ENCODE measurements around the gene HOXA4. TPM values are rescaled to one million over a fixed set of nuclear protein-coding genes. Genes with fewer than 3 reads are reported as not detected.

The HOXA4 gene
- total RNA-seq, 4 donors from 2014 or later: 0.56 to 2.1 (median 1.3) TPM

DNA sequence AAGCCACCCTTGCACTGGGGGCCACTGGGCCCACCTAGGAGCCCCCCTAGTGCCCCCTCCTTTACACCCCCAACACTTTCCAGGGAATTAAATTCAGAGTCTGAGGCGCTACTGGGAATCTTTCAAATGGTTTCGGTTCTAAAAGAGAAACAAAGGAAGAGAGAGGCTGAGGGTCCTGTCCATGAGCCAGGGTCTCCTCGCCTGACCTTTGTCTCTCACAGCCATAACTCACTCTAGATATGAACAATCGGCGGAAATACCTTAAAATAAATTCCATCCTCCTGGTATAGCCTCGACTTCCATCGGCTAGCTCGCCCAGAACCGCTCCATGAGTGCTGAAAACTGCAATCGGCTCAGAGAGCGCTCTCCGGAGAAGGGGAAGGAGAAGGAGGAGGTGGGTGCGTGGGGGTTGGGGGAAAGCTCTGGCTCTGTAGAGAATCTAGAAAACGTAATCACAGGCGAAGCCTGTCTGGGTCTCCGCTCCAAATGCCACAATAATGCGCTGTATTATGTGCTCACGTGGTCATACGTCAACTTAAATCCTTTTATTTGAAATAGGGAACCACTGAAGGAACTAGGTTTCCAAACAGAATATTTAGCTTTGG lies 12.6 kb downstream of the HOXA4 start:
- Histone ChIP-seq H3K9me3 (no peaks in the 10 kb centered on the region), H3K36me3 (no peaks in the 10 kb centered on the region), H3K27ac (peak overlapping the region; percentile 23 to 80 (median 52)), H3K4me3 (replicated peaks in 1 of 3) (peak overlapping the region in 1 of 3 donors; percentile 8), H3K4me1 (peaks cover 0 to 4% of the 10 kb centered on the region in 2 donors), H3K27me3 (peaks cover 36% of the 10 kb centered on the region)
- intact Hi-C loops (cut with DNase I): no loop called here
- no peak for DNase-seq
- TF ChIP-seq POLR2A (IDR thresholded peaks at IDR 0.05): no peak
- TF ChIP-seq, protein P1, sequence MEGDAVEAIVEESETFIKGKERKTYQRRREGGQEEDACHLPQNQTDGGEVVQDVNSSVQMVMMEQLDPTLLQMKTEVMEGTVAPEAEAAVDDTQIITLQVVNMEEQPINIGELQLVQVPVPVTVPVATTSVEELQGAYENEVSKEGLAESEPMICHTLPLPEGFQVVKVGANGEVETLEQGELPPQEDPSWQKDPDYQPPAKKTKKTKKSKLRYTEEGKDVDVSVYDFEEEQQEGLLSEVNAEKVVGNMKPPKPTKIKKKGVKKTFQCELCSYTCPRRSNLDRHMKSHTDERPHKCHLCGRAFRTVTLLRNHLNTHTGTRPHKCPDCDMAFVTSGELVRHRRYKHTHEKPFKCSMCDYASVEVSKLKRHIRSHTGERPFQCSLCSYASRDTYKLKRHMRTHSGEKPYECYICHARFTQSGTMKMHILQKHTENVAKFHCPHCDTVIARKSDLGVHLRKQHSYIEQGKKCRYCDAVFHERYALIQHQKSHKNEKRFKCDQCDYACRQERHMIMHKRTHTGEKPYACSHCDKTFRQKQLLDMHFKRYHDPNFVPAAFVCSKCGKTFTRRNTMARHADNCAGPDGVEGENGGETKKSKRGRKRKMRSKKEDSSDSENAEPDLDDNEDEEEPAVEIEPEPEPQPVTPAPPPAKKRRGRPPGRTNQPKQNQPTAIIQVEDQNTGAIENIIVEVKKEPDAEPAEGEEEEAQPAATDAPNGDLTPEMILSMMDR (IDR thresholded peaks at IDR 0.05): no peak
- WGBS, 2 donors: 8 to 16% methylated on average over 19 of the region's 19 CpGs

DNA sequence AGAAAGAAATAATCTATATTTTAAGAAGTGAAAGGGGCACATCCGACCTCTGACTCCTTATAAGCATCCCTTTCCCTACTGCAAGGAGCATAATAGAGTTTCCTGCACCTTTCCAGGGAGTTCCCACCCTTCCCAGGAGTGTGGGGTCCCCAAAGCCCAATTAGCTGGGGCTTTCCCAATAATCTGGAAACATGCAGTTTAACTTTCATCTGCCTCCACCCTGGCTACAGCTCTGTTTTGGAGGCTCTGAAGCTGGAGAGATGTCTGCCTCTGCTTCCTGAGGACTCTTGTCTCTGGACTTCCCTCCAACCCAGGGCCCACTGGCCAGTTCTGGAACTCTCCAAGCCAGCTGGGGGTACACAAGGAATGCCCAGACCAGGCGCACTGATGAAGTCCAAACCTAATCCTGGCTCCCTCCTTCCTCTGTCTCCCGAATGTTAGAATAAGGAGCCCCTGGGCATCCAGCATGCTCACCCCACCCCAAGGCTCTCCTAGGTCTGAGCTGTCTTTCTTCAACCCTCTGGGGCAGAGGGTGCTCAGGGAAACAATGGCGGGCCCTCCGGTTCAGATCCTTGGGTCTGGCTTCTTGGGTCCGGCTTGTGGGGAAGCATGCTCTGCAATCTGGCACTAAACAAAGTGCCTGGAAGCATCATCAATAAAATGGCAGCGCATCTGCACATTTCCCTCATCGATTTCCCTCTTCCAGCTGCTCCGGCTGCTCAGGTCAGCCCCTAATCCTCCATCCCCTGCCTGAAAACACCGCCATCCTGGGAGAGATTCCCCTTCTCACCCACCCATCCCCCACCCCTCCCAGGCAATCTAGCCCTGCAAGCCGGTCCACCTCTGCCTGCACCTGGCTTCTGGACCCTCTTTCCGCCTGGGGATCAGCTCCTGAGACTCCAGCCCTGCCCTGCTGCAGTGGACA lies 13.3 kb downstream of the HOXA4 start:
- TF ChIP-seq, protein P1 (IDR thresholded peaks at IDR 0.05): no peak
- TF ChIP-seq POLR2A (IDR thresholded peaks at IDR 0.05): no peak
- peaks cover 0 to 4% of the 10 kb centered on the region in 2 donors for H3K4me1 ChIP-seq
- DNase-seq: no peak
- H3K36me3 ChIP-seq: no peaks in the 10 kb centered on the region
- no peaks in the 10 kb centered on the region for H3K9me3 ChIP-seq
- H3K27ac ChIP-seq: peak overlapping the region; percentile 52 to 80 (median 71)
- intact Hi-C loops (cut with DNase I): no loop called here
- 16 to 18% methylated on average over 12 of the region's 12 CpGs for WGBS, 2 donors
- H3K27me3 ChIP-seq: peaks cover 36% of the 10 kb centered on the region
- H3K4me3 ChIP-seq (replicated peaks in 1 of 3): peak overlapping the region in 1 of 3 donors; percentile 8

DNA sequence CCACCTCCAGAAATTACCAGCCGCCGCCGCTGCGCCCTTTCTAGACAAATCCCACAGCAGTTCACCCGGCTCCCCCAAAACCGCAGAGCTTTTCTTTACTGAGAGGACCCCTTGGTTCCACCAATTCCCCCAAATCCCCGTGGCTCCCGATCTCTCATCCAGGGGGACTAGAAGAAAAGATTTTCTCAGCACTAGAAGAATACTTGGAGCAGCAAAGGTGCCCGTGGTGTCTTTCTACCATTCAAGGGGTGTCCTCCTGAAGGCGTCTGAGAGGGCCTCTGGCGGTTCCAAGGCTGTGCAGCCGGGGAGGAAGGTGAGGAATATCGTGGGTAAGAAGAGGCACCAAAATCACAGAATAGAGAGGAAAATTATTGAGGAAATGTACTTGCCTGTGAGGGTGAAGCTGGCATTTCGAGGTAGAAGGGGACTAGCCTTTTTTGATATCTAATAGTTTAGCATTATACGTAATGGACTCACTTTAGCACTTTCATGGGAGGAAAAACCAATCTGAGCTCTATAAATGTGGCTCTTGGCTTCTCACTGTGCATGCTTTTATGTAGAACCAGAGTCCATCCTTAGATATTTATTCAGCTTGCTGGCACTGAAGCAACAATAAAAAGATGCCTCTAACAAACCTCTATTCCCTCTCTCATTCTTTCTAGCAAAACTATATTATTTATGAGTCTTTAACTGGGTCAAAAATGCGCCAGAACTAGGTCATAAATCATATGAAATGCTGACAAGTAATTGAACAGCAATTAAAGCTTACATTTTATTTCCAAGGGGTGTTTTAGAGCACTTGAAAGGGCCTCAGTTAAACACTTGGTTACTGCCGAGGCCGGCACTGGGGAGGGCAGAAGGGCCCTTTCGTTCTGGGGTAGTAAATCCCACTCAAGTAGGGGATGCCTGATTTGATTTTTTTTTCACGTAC lies 14.3 kb downstream of the HOXA4 start:
- Histone ChIP-seq H3K27ac (peak overlapping the region; percentile 71 to 81 (median 80)), H3K36me3 (no peaks in the 10 kb centered on the region), H3K4me1 (peaks cover 0 to 4% of the 10 kb centered on the region in 2 donors), H3K4me3 (replicated peaks in 1 of 3) (peak overlapping the region in 2 of 3 donors; percentile 1 to 28), H3K9me3 (no peaks in the 10 kb centered on the region), H3K27me3 (peaks cover 36% of the 10 kb centered on the region)
- 14 to 25% methylated on average over 20 of the region's 20 CpGs for WGBS, 2 donors
- intact Hi-C loops (cut with DNase I): no loop called here
- TF ChIP-seq, protein P1 (IDR thresholded peaks at IDR 0.05): no peak
- no peak for TF ChIP-seq POLR2A (IDR thresholded peaks at IDR 0.05)
- DNase-seq: no peak

DNA sequence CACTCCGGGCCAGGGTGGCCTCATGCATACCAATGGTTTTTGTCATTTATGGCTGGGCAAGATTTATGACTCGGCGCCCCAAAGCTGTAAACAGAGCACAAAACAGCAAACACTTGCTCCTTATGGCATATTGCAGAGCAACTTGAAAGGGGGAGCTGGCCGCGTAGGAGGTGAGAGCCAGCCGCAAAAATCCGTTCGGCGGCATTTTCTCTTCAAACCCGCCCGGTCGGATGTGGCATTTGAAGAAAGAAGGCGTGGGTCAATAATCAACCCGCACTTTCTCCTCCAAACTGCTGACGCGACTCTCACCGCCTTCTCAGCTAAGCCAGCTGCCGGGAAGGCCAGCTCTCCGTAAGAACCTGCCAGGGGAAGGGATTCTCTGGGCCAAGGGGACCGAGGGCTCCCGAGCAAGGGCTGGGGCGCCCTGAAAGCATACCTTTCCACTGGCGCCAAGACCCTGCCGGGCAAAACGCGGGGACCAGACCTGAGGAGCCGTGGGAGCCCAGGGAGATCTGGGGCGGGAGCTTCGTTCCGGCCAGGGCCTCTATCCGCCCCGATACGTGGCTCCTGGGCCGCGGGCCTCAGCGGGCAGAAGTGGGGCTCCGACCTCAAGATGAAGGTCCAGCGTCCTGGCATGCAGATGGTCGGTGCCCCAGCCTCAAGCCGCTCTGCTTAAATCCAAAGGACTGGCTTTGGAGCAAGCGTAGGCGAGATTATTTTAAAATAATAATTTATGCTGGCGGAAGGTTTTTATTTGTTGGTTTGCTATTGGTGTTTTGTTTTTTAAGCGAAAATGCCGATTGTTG lies 15.1 kb downstream of the HOXA4 start:
- Histone ChIP-seq H3K4me1 (peaks cover 0 to 6% of the 10 kb centered on the region in 2 donors), H3K4me3 (replicated peaks in 1 of 3) (peak overlapping the region in 1 of 3 donors; percentile 5), H3K27ac (peak overlapping the region; percentile 71 to 81 (median 80)), H3K36me3 (no peaks in the 10 kb centered on the region), H3K9me3 (no peaks in the 10 kb centered on the region), H3K27me3 (peaks cover 43% of the 10 kb centered on the region)
- WGBS, 2 donors: 12 to 24% methylated on average over 23 to 38 of the region's 45 CpGs
- intact Hi-C loops (cut with DNase I): no loop called here
- no peak for DNase-seq
- TF ChIP-seq POLR2A (IDR thresholded peaks at IDR 0.05): no peak
- TF ChIP-seq, protein P1 (IDR thresholded peaks at IDR 0.05): no peak
